ENCODE measurements around the gene NOSIP.

DNA sequence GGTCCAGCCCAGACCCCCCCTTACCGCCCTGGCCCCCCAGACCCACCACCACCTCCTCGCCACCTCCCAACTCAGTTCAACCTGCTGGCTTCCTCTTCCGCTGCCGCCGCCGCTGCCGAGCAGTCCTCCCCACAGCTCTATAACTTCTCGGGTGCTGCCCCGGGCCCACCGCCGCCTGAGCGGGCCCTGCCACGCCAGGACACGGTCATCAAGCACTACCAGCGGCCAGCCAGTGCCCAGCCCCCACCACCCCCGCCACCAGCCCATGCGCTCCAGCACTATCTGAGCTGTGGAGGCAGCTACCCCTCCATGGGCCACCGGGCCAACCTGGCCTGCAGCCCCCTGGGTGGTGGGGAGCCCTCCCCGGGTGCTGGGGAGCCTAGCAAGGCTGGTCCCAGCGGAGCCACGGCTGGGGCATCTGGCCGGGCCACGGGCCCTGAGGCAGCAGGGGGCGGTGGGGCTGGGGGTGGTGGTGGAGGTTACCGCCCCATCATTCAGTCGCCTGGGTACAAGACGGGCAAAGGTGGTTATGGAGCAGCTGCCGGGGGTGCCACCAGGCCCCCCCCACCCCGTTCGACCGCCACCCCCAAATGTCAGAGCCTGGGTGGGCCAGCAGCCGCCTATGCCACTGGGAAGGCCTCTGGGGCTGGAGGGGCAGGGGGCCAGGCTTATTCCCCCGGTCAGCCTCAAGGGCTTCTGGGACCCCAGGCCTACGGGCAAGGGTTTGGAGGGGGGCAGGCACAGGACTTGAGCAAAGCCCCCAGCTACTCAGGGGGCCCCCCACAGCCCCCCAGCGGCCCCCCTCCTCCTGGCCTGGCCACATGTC, 14.8 kb upstream of the NOSIP start:
- no peak for TF ChIP-seq NR2C2 (CRISPR knock-in tag; IDR thresholded peaks at IDR 0.05)
- TF ChIP-seq, protein P1, sequence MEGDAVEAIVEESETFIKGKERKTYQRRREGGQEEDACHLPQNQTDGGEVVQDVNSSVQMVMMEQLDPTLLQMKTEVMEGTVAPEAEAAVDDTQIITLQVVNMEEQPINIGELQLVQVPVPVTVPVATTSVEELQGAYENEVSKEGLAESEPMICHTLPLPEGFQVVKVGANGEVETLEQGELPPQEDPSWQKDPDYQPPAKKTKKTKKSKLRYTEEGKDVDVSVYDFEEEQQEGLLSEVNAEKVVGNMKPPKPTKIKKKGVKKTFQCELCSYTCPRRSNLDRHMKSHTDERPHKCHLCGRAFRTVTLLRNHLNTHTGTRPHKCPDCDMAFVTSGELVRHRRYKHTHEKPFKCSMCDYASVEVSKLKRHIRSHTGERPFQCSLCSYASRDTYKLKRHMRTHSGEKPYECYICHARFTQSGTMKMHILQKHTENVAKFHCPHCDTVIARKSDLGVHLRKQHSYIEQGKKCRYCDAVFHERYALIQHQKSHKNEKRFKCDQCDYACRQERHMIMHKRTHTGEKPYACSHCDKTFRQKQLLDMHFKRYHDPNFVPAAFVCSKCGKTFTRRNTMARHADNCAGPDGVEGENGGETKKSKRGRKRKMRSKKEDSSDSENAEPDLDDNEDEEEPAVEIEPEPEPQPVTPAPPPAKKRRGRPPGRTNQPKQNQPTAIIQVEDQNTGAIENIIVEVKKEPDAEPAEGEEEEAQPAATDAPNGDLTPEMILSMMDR (IDR thresholded peaks at IDR 0.05), result no peak
- TF ChIP-seq, protein P2, sequence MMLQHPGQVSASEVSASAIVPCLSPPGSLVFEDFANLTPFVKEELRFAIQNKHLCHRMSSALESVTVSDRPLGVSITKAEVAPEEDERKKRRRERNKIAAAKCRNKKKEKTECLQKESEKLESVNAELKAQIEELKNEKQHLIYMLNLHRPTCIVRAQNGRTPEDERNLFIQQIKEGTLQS (CRISPR knock-in tag; conservative IDR thresholded peaks at IDR 0.05), result no peak
- TF ChIP-seq, protein P3, sequence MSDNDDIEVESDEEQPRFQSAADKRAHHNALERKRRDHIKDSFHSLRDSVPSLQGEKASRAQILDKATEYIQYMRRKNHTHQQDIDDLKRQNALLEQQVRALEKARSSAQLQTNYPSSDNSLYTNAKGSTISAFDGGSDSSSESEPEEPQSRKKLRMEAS (CRISPR knock-in tag; IDR thresholded peaks at IDR 0.05), result no peak
- TF ChIP-seq FOXJ3 (CRISPR knock-in tag; IDR thresholded peaks at IDR 0.05; ENCODE audit: borderline replicate concordance), result no peak
- no peak for TF ChIP-seq ESRRA (CRISPR knock-in tag; IDR thresholded peaks at IDR 0.05; ENCODE audit: borderline replicate concordance)
- no peak for TF ChIP-seq SP1 (CRISPR knock-in tag; conservative IDR thresholded peaks at IDR 0.05)
- TF ChIP-seq, protein P4, sequence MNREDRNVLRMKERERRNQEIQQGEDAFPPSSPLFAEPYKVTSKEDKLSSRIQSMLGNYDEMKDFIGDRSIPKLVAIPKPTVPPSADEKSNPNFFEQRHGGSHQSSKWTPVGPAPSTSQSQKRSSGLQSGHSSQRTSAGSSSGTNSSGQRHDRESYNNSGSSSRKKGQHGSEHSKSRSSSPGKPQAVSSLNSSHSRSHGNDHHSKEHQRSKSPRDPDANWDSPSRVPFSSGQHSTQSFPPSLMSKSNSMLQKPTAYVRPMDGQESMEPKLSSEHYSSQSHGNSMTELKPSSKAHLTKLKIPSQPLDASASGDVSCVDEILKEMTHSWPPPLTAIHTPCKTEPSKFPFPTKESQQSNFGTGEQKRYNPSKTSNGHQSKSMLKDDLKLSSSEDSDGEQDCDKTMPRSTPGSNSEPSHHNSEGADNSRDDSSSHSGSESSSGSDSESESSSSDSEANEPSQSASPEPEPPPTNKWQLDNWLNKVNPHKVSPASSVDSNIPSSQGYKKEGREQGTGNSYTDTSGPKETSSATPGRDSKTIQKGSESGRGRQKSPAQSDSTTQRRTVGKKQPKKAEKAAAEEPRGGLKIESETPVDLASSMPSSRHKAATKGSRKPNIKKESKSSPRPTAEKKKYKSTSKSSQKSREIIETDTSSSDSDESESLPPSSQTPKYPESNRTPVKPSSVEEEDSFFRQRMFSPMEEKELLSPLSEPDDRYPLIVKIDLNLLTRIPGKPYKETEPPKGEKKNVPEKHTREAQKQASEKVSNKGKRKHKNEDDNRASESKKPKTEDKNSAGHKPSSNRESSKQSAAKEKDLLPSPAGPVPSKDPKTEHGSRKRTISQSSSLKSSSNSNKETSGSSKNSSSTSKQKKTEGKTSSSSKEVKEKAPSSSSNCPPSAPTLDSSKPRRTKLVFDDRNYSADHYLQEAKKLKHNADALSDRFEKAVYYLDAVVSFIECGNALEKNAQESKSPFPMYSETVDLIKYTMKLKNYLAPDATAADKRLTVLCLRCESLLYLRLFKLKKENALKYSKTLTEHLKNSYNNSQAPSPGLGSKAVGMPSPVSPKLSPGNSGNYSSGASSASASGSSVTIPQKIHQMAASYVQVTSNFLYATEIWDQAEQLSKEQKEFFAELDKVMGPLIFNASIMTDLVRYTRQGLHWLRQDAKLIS (CRISPR knock-in tag; IDR thresholded peaks at IDR 0.05; ENCODE audit: borderline replicate concordance), result no peak
- TF ChIP-seq IRF2 (CRISPR knock-in tag; IDR thresholded peaks at IDR 0.05; ENCODE audit: borderline replicate concordance, low read depth), result no peak
- TF ChIP-seq, protein P5, sequence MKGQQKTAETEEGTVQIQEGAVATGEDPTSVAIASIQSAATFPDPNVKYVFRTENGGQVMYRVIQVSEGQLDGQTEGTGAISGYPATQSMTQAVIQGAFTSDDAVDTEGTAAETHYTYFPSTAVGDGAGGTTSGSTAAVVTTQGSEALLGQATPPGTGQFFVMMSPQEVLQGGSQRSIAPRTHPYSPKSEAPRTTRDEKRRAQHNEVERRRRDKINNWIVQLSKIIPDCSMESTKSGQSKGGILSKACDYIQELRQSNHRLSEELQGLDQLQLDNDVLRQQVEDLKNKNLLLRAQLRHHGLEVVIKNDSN (CRISPR knock-in tag; IDR thresholded peaks at IDR 0.05), result no peak
- no peak for TF ChIP-seq NFE2L1 (CRISPR knock-in tag; IDR thresholded peaks at IDR 0.05)
- TF ChIP-seq, protein P6, sequence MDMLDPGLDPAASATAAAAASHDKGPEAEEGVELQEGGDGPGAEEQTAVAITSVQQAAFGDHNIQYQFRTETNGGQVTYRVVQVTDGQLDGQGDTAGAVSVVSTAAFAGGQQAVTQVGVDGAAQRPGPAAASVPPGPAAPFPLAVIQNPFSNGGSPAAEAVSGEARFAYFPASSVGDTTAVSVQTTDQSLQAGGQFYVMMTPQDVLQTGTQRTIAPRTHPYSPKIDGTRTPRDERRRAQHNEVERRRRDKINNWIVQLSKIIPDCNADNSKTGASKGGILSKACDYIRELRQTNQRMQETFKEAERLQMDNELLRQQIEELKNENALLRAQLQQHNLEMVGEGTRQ (CRISPR knock-in tag; IDR thresholded peaks at IDR 0.05), result no peak
- no peak for TF ChIP-seq ETV6 (CRISPR knock-in tag; IDR thresholded peaks at IDR 0.05)
